Measurements from ENCODE around the gene C14orf39. TPM values are rescaled to one million over a fixed set of nuclear protein-coding genes. Genes with fewer than 3 reads are reported as not detected.

Gene C14orf39
- total RNA-seq, 1 donor: 0.72 TPM

DNA sequence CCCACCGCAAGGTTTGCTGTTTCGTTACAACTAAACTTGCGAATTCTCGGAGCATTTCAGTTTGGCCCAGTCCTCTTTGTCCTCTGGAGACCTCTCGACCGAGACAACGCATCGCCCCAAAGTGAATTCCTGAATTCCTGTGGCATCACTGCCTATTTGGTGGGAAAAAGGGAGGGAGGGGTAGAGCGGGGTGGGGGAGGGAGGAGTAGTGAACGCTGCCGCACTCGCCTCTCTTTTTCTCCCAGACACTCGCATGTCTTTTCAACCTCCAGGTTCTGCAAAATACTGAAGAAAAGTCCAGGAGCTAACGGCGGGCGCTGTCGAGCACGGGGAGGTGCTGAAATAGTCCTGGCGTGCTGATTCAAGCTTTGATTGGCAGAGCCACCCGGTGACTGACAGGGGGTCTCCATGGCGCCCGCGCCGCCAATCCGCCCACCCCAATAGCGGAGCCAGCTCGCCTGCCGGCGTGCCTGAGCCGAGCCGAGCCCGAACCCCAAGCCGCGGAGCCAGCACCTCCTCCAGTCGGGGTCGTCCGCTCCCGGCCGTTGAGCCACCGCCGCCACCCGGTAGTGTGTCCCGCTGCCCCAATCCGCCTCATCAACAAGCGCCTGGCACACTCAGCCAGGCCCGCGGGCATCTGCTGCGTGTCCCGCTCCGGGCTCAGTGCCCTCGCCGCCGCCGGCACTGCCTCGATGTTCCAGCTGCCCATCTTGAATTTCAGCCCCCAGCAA, 23.0 kb upstream of the C14orf39 start, which contains the start of gene SIX6:
TSS of gene SIX6 (plus strand) at position 440 of the 731 bp plus-strand sequence. CDS start at position 693, 253 bp downstream.
- Histone ChIP-seq H3K9me3 (ENCODE audit: low read depth, low read length) (no peaks in the 10 kb centered on the region), H3K4me1 (ENCODE audit: insufficient read depth, low read length) (no peaks in the 10 kb centered on the region), H3K4me2 (ENCODE audit: insufficient read depth, low read length) (no peak within 1 kb of the TSS), H3K4me3 (ENCODE audit: insufficient read depth, low read length) (no peak within 1 kb of the TSS), H2AFZ (ENCODE audit: low read length) (no peak within 1 kb of the TSS), H4K20me1 (ENCODE audit: insufficient read depth, low read length) (no peaks in the 10 kb centered on the region), H3K36me3 (ENCODE audit: insufficient read depth, low read length) (no peaks in the 10 kb centered on the region), H3K27me3 (ENCODE audit: insufficient read depth, low read length) (peaks cover 89% of the 10 kb centered on the region), H3K79me2 (ENCODE audit: insufficient read depth, low read length) (no peaks in the 10 kb centered on the region), H3K27ac (ENCODE audit: low read depth, low read length) (no peak within 1 kb of the TSS)
- DNase-seq (ENCODE audit: insufficient read length, low spot score, missing footprints): peak; percentile 88
- TF ChIP-seq CTCF (IDR thresholded peaks at IDR 0.05; ENCODE audit: extremely low read depth, low read depth, low read length): no peak

- Histone ChIP-seq H3K27me3 (ENCODE audit: insufficient read depth, low read length) (peaks cover 87% of the 10 kb centered on the region), H3K4me2 (ENCODE audit: insufficient read depth, low read length) (no peak overlapping the region), H3K4me3 (ENCODE audit: insufficient read depth, low read length) (no peak overlapping the region), H3K79me2 (ENCODE audit: insufficient read depth, low read length) (no peaks in the 10 kb centered on the region), H3K9me3 (ENCODE audit: low read depth, low read length) (no peaks in the 10 kb centered on the region), H2AFZ (ENCODE audit: low read length) (no peak overlapping the region), H3K4me1 (ENCODE audit: insufficient read depth, low read length) (no peaks in the 10 kb centered on the region), H4K20me1 (ENCODE audit: insufficient read depth, low read length) (no peaks in the 10 kb centered on the region), H3K36me3 (ENCODE audit: insufficient read depth, low read length) (no peaks in the 10 kb centered on the region), H3K27ac (ENCODE audit: low read depth, low read length) (no peak overlapping the region)
- DNase-seq (ENCODE audit: insufficient read length, low spot score, missing footprints): peak; percentile 61
- no peak for TF ChIP-seq CTCF (IDR thresholded peaks at IDR 0.05; ENCODE audit: extremely low read depth, low read depth, low read length)
Observed at GRCh38 chr14:60508363-60508706, 22.5 kb upstream of the C14orf39 start.

- no peaks in the 10 kb centered on the region for H3K79me2 ChIP-seq (ENCODE audit: insufficient read depth, low read length)
- no peak for TF ChIP-seq CTCF (IDR thresholded peaks at IDR 0.05; ENCODE audit: extremely low read depth, low read depth, low read length)
- no peak overlapping the region for H3K4me3 ChIP-seq (ENCODE audit: insufficient read depth, low read length)
- no peak overlapping the region for H3K4me2 ChIP-seq (ENCODE audit: insufficient read depth, low read length)
- peak; percentile 59 for DNase-seq (ENCODE audit: insufficient read length, low spot score, missing footprints)
- H3K27ac ChIP-seq (ENCODE audit: low read depth, low read length): no peak overlapping the region
- peaks cover 85% of the 10 kb centered on the region for H3K27me3 ChIP-seq (ENCODE audit: insufficient read depth, low read length)
- H3K36me3 ChIP-seq (ENCODE audit: insufficient read depth, low read length): no peaks in the 10 kb centered on the region
- H3K4me1 ChIP-seq (ENCODE audit: insufficient read depth, low read length): no peaks in the 10 kb centered on the region
- H2AFZ ChIP-seq (ENCODE audit: low read length): no peak overlapping the region
- H3K9me3 ChIP-seq (ENCODE audit: low read depth, low read length): no peaks in the 10 kb centered on the region
- no peaks in the 10 kb centered on the region for H4K20me1 ChIP-seq (ENCODE audit: insufficient read depth, low read length)
Observed at GRCh38 chr14:60506985-60507829, 21.3 kb upstream of the C14orf39 start.

GRCh38 chr14:60506462-60506984, 20.7 kb upstream of the C14orf39 start:
- Histone ChIP-seq H3K4me1 (ENCODE audit: insufficient read depth, low read length) (no peaks in the 10 kb centered on the region), H4K20me1 (ENCODE audit: insufficient read depth, low read length) (no peaks in the 10 kb centered on the region), H2AFZ (ENCODE audit: low read length) (no peak overlapping the region), H3K27ac (ENCODE audit: low read depth, low read length) (no peak overlapping the region), H3K36me3 (ENCODE audit: insufficient read depth, low read length) (no peaks in the 10 kb centered on the region), H3K27me3 (ENCODE audit: insufficient read depth, low read length) (peaks cover 82% of the 10 kb centered on the region), H3K9me3 (ENCODE audit: low read depth, low read length) (no peaks in the 10 kb centered on the region), H3K4me2 (ENCODE audit: insufficient read depth, low read length) (no peak overlapping the region), H3K79me2 (ENCODE audit: insufficient read depth, low read length) (no peaks in the 10 kb centered on the region), H3K4me3 (ENCODE audit: insufficient read depth, low read length) (no peak overlapping the region)
- DNase-seq (ENCODE audit: insufficient read length, low spot score, missing footprints): no peak
- no peak for TF ChIP-seq CTCF (IDR thresholded peaks at IDR 0.05; ENCODE audit: extremely low read depth, low read depth, low read length)
